ENCODE measurements around the gene ZNF407.

ZNF407 gene

GRCh38 chr18:74669136-74669798 is 71.6 kb downstream of the ZNF407 start:
- no peak for DNase-seq (ENCODE audit: low spot score)

GRCh38 chr18:74672371-74672770 is 74.7 kb downstream of the ZNF407 start:
- no peak for DNase-seq (ENCODE audit: low spot score)

- DNase-seq (ENCODE audit: low spot score): no peak
Observed at GRCh38 chr18:74674487-74674886, 76.8 kb downstream of the ZNF407 start.

- no peak for DNase-seq (ENCODE audit: low spot score)
Observed at GRCh38 chr18:74679006-74679678, 81.5 kb downstream of the ZNF407 start.

- DNase-seq (ENCODE audit: low spot score): no peak
Observed at GRCh38 chr18:74679679-74680076, 82.0 kb downstream of the ZNF407 start.

GRCh38 chr18:74682141-74682990 is 84.7 kb downstream of the ZNF407 start:
- DNase-seq (ENCODE audit: low spot score): no peak

- no peak for DNase-seq (ENCODE audit: low spot score)
Observed at GRCh38 chr18:74682991-74683297, 85.3 kb downstream of the ZNF407 start.

GRCh38 chr18:74683573-74683972 is 85.9 kb downstream of the ZNF407 start:
- DNase-seq (ENCODE audit: low spot score): peak; percentile 54

GRCh38 chr18:74689251-74689650 is 91.6 kb downstream of the ZNF407 start:
- no peak for DNase-seq (ENCODE audit: low spot score)

GRCh38 chr18:74692367-74693013 is 94.8 kb downstream of the ZNF407 start:
- no peak for DNase-seq (ENCODE audit: low spot score)

- no peak for DNase-seq (ENCODE audit: low spot score)
Observed at GRCh38 chr18:74694436-74694835, 96.8 kb downstream of the ZNF407 start.

- DNase-seq (ENCODE audit: low spot score): no peak
Observed at GRCh38 chr18:74695170-74695569, 97.5 kb downstream of the ZNF407 start.

- no peak for DNase-seq (ENCODE audit: low spot score)
Observed at GRCh38 chr18:74698881-74699280, 101.2 kb downstream of the ZNF407 start.

GRCh38 chr18:74699455-74699854 is 101.8 kb downstream of the ZNF407 start:
- no peak for DNase-seq (ENCODE audit: low spot score)

- no peak for DNase-seq (ENCODE audit: low spot score)
Observed at GRCh38 chr18:74702950-74703349, 105.3 kb downstream of the ZNF407 start.

GRCh38 chr18:74708169-74708568 is 110.5 kb downstream of the ZNF407 start:
- DNase-seq (ENCODE audit: low spot score): no peak

GRCh38 chr18:74709452-74709851 is 111.8 kb downstream of the ZNF407 start:
- DNase-seq (ENCODE audit: low spot score): peak; percentile 60

GRCh38 chr18:74714120-74714519 is 116.5 kb downstream of the ZNF407 start:
- no peak for DNase-seq (ENCODE audit: low spot score)

GRCh38 chr18:74714791-74715190 is 117.1 kb downstream of the ZNF407 start:
- no peak for DNase-seq (ENCODE audit: low spot score)

- DNase-seq (ENCODE audit: low spot score): no peak
Observed at GRCh38 chr18:74715306-74715705, 117.6 kb downstream of the ZNF407 start.

GRCh38 chr18:74715865-74716712 is 118.4 kb downstream of the ZNF407 start:
- no peak for DNase-seq (ENCODE audit: low spot score)
